Effector memory CD4-positive, alpha-beta T cell (primary cell): ENCODE results near the gene CKLF.

Source experiments
- DNase-seq, 3 donors: peaks; one replicate each; pipeline ENCODE4 v3.0.0-alpha.2; 2020
- H3K27ac ChIP-seq: 2 replicates; pipeline ENCODE4 v1.7.0; 2013; ENCODE audit warnings: mild to moderate bottlenecking, low read length, moderate library complexity; ENCODE audit not compliant: insufficient read depth, poor library complexity, severe bottlenecking
- H3K27me3 ChIP-seq: replicated peaks from 2 replicates; pipeline ENCODE4 v1.7.0; 2013; ENCODE audit warnings: mild to moderate bottlenecking, low read length; ENCODE audit not compliant: insufficient read depth, control insufficient read depth, poor library complexity, severe bottlenecking
- H3K36me3 ChIP-seq: 2 replicates; pipeline ENCODE4 v1.7.0; 2013; ENCODE audit warnings: mild to moderate bottlenecking, low read length, moderate library complexity; ENCODE audit not compliant: control insufficient read depth, insufficient read depth
- H3K4me1 ChIP-seq: 2 replicates; pipeline ENCODE4 v1.7.0; 2013; ENCODE audit warnings: low read length, mild to moderate bottlenecking; ENCODE audit not compliant: control insufficient read depth, insufficient read depth, poor library complexity, severe bottlenecking
- H3K4me3 ChIP-seq: 2 replicates; pipeline ENCODE4 v1.7.0; 2013; ENCODE audit warnings: low read length, low read depth, mild to moderate bottlenecking; ENCODE audit not compliant: insufficient read depth, poor library complexity, severe bottlenecking
- H3K9me3 ChIP-seq: 2 replicates; pipeline ENCODE4 v1.7.0; 2013; ENCODE audit warnings: mild to moderate bottlenecking, low read length, moderate library complexity; ENCODE audit not compliant: control insufficient read depth

Gene CKLF

DNA sequence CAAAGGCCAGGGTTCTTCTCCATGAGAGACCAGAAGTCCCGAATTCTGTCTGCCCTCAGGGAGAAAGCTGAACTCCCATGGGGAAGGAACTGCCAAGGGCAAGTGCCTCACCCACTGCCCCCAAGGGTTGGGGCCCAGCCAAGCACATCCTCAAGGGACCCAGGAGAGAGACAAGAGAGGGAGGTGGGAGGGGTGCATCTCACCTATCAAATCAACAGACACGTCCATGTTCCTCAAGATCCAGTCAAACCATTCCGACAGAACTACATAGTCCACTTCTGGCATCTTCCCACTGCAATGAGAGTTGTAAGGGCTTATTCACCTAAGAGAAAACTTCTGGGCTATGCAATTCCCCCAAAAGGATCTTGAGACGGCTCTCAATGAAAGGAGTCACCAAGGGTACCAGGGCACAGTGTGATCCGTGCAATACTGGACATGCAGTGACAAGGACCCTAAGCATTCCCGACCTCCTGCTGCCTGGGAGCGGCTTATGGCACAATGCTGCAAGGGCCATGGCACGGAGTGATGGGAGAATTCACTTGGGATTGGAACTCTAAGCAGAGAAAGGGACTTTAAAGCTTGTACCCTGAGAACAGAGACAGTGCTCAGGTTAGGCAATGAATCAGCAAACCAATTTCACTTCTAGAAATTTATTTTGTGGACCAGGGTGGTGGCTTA, 34.7 kb upstream of the CKLF start:
- H3K36me3 ChIP-seq, result no peaks in the 10 kb centered on the region
- H3K4me1 ChIP-seq, result peaks cover 66% of the 10 kb centered on the region
- DNase-seq, result no peak
- H3K27ac ChIP-seq, result peak overlapping the region; percentile 88
- H3K9me3 ChIP-seq, result no peaks in the 10 kb centered on the region
- H3K4me3 ChIP-seq, result no peak overlapping the region
- no peaks in the 10 kb centered on the region for H3K27me3 ChIP-seq

DNA sequence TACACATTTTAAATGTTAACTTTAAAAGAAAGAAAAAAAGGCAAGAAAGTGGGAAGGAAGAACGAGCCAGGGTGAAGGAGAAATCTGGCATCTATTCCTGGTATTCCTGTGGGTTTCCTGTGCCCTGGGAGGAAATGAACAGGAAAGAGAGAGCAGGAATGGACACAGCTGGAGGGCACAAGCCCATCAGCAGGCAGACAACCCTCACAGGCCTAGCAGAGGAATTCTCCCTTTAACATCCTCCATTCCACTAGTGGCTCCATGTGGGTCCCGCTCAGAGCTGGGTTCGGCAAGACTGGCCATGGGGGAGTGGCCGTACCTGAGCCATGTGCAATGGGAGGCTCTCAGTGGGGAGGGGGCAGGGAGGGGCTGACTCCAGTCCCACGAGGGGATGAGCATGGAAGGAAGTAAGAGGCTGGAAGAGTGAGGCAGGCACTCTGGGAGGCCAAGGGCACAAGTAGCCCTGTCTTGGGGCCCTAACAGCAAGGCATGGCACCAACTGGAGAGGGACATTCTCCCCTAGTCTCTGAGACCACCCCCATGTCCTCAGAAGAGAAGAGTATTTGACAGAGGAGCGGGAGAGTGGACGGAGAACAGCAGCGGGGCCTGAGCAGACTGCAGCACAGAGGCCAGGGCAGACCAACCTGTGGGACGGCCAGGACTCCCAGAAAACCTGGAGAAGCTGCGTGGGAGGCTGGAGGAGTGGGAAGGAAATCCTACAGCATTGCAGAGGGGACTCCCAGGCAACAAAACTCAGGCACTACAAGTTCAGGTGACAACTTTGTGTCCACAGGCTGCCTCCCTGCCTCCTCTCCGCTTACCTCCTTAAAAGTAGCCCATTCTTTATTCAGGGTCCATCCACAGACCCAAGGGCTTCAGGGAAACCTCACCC, 32.6 kb upstream of the CKLF start:
- no peaks in the 10 kb centered on the region for H3K27me3 ChIP-seq
- H3K9me3 ChIP-seq, result no peaks in the 10 kb centered on the region
- H3K4me3 ChIP-seq, result no peak overlapping the region
- peaks cover 80% of the 10 kb centered on the region for H3K4me1 ChIP-seq
- H3K27ac ChIP-seq, result peak overlapping the region; percentile 77
- H3K36me3 ChIP-seq, result no peaks in the 10 kb centered on the region
- no peak for DNase-seq

DNA sequence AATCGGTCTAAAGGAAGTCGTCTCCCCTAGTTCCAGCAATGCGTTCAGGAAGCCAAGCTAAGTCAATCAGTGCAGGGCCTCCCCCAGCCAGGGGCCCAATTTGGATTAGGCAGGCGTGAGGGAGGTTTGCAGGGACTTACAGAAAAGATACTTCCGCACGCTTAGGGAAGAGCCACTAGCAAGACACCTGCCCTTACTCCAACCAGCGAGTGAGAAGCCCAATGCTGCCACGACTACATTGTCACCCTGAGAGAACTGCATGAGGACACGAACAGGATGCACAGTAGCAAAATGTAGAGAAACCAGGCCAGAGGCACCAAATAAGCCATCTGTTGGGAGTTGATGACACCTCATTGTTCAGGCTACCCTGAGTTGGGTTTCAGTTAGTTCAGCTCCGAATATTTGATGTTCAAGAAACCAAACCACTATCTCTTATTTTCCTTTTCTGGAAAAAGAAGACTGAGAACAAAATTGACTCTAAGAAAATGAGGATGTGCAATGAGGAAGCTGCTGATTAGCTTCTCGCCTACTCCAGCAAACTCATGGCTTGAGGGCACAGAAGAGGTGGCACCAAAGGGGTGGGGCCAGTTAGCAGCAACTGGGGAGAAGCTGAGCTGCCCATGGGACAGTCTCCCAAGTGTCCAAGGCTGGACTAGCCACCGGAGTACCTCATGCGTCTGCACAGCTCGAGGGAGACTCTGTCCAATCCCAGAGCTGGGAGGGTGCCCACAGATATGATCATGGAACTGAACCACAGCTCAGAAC, 31.8 kb upstream of the CKLF start:
- H3K27me3 ChIP-seq, result no peaks in the 10 kb centered on the region
- H3K9me3 ChIP-seq, result no peaks in the 10 kb centered on the region
- H3K4me1 ChIP-seq, result peaks cover 83% of the 10 kb centered on the region
- peak overlapping the region; percentile 77 for H3K27ac ChIP-seq
- no peak overlapping the region for H3K4me3 ChIP-seq
- no peak for DNase-seq
- H3K36me3 ChIP-seq, result no peaks in the 10 kb centered on the region

DNA sequence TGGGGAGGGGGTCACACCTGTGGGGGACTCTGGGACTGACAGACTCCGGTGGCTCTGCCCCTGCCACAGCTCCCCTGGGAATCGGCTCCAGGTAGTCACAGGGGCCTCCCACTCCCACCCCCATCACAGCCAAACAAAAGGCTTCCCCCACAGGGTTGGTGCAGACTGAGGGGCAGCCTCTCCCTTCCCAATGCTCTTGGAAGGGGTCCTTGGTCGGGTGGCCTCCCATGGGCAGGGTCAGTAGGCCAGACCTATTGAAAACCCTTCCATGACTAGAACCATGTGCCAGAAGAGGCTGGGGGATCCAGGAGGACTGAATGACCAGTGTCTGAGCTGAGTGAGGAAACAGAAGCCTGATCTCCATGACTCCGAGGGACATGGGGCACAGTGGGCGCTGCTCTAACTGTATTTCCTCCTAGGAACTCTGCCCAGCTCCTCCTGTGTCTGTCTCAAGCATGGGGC, 31.1 kb upstream of the CKLF start:
- peaks cover 81% of the 10 kb centered on the region for H3K4me1 ChIP-seq
- no peak for DNase-seq
- H3K27me3 ChIP-seq, result no peaks in the 10 kb centered on the region
- H3K9me3 ChIP-seq, result no peaks in the 10 kb centered on the region
- peak overlapping the region; percentile 19 for H3K4me3 ChIP-seq
- no peaks in the 10 kb centered on the region for H3K36me3 ChIP-seq
- H3K27ac ChIP-seq, result peak overlapping the region; percentile 77

DNA sequence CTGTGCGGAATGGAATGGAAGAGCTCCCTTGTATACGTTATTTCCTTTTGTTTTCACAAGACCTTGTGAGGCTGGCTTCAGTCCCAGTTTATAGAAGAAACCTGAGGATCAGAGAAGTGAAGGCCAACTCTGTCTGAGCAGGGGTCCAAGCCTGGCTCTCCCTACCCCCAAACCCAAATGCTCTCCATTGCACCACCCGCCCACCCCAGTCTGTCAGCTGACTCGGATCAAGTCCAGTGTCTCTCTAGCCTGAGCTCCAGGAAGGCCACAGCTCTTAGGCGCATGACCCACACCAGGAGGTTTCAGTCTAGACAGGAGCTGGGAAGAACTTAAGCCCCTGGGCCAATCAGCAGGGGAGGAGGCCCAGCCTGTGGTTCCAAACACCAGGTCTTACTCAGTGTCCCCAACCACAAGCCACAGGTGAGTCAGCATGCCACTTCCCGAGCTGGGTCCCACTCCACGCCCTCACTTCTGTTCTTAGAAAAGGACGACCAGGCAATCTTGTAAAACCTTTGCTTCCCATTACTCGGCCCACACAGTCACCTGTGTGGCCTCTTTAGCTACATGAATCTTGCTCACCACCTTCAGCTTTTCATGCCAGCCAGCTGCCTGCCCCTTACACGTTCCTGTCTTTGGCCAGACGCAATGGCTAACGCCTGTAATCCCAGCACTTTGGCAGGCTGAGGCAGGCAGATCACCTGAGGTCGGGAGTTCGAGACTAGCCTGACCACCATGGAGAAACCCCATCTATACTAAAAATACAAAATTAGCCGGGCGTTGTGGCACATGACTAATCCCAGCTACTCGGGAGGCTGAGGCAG, 30.2 kb upstream of the CKLF start:
- H3K36me3 ChIP-seq, result no peaks in the 10 kb centered on the region
- H3K9me3 ChIP-seq, result no peaks in the 10 kb centered on the region
- H3K27me3 ChIP-seq, result no peaks in the 10 kb centered on the region
- H3K4me3 ChIP-seq, result peak overlapping the region; percentile 19
- peaks cover 73% of the 10 kb centered on the region for H3K4me1 ChIP-seq
- peak overlapping the region; percentile 77 for H3K27ac ChIP-seq
- DNase-seq, result peak; percentile 68 to 87 (median 85)

DNA sequence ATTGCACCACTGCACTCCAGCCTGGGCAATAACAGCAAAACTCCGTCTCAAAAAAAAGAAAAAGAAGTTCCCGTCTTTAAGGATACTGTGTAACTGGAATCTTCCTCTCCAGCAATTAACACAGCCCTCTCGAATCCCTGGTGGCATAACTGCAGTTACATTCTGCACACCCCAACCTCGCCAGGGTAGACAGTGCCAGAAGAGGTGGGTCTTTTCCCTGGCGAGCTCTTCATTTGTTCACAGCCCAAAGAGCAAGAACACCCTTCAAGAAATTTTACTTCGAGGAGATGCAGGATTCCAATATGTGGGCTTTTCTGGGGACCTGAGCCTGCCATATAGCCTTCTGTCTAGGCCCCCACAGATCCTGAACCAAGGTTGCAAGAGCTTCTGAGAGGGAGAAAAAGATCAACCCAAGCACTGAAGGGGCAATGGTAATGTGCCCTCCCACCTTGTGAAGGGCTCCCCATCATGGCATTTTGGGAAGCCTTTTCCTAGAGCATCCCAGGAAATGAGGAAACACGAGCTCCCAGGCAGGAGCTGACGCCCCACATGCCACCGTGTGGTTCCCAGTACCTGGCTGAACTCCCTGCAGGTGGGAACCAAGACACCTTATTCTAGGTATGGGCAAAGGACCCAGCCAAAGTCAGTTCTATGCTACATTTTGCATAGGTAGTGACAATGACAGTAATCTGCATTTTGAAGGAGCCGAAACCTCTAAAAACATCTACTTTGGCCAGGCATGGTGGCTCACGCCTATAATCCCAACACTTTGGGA, 29.4 kb upstream of the CKLF start:
- H3K27ac ChIP-seq, result peak overlapping the region; percentile 77
- no peaks in the 10 kb centered on the region for H3K9me3 ChIP-seq
- no peak overlapping the region for H3K4me3 ChIP-seq
- no peak for DNase-seq
- H3K36me3 ChIP-seq, result no peaks in the 10 kb centered on the region
- no peaks in the 10 kb centered on the region for H3K27me3 ChIP-seq
- H3K4me1 ChIP-seq, result peaks cover 67% of the 10 kb centered on the region

DNA sequence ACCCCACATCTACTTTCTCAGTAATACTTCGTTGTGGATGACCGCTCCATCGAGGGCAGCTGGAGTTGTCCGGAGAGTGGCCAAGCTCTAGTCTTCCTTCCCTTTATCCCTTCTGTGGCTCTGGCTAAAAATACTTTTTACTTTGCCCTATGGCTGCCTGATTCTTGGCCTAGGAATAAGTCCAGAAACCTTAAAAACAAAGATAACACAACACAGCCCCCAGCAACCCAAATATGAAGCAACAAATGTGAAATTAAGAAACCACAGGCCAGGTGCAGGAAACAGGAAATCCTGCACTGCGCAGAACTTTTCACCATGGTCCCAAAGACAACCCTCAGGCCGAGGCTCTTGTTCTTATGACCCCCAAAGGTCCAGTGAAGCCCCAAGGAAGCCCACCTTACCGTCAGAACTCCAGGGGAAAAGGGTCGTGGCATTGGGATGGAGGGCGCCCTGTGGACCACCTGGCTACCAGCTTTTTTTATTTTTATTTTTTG, 28.5 kb upstream of the CKLF start:
- no peaks in the 10 kb centered on the region for H3K9me3 ChIP-seq
- H3K4me1 ChIP-seq, result peaks cover 67% of the 10 kb centered on the region
- no peak overlapping the region for H3K4me3 ChIP-seq
- H3K27me3 ChIP-seq, result no peaks in the 10 kb centered on the region
- peak overlapping the region; percentile 77 for H3K27ac ChIP-seq
- peak in 2 of 3 donors; percentile 22 to 35 for DNase-seq
- H3K36me3 ChIP-seq, result no peaks in the 10 kb centered on the region

DNA sequence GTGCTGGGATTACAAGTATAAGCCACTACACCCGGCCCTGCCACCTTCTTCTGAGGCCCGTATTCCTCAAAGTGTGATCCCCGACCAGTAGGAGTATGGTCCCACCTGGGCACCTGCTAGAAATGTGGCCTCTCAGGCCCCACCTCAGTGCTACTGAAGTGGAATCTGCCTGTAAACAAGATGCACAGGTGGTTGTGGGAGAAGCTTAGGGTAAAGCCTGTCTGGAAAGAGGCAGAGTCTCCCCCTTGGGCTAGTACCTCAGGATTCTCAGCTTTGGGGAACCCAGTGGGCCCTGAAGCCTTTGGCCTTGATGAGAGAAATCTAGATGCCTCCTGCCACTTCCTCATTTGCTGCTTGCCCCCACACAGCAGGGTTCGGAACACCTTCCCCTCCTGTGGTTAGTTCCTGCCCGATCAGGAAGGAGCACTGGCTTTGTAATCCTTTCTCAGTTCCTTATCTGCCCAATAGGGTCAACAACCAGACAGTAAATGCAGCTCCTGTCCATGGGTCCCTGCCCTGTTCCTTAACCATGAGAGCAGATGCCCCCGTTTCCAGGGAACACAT, 27.7 kb upstream of the CKLF start:
- Histone ChIP-seq H3K27me3 (no peaks in the 10 kb centered on the region), H3K4me3 (peak overlapping the region; percentile 26), H3K4me1 (peaks cover 63% of the 10 kb centered on the region), H3K9me3 (no peaks in the 10 kb centered on the region), H3K36me3 (no peaks in the 10 kb centered on the region), H3K27ac (peak overlapping the region; percentile 77)
- DNase-seq, result no peak
